SIG-M5 treated with dmso at 0.1 percent for 504 hours (cell line): Measurements from ENCODE around the gene DOCK8.

Source experiments
- DNase-seq: peaks from one replicate; lab custom pipeline; 2025; ENCODE audit not compliant: unreplicated experiment; lab: John Stamatoyannopoulos, UW

Gene DOCK8

GRCh38 chr9:304519-305185, 90.0 kb downstream of the DOCK8 start:
- no peak for DNase-seq

GRCh38 chr9:306907-307306, 92.2 kb downstream of the DOCK8 start:
- no peak for DNase-seq

DNA sequence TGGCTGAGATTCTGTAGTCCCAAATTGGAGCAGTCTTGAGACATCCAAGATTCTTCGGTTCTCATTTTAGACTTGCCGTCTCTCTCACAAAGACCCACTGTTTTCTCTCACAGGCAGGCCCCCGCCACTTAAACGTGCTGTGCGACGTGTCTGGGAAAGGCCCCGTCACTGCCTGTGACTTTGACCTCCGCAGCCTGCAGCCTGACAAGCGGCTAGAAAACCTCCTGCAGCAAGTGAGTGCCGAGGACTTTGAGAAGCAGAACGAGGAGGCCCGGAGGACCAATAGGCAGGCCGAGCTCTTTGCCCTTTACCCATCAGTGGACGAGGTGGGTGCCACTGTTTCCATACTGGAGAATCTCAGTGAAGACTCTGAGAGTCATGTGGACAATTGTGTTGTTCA, 97.2 kb downstream of the DOCK8 start:
- no peak for DNase-seq

DNA sequence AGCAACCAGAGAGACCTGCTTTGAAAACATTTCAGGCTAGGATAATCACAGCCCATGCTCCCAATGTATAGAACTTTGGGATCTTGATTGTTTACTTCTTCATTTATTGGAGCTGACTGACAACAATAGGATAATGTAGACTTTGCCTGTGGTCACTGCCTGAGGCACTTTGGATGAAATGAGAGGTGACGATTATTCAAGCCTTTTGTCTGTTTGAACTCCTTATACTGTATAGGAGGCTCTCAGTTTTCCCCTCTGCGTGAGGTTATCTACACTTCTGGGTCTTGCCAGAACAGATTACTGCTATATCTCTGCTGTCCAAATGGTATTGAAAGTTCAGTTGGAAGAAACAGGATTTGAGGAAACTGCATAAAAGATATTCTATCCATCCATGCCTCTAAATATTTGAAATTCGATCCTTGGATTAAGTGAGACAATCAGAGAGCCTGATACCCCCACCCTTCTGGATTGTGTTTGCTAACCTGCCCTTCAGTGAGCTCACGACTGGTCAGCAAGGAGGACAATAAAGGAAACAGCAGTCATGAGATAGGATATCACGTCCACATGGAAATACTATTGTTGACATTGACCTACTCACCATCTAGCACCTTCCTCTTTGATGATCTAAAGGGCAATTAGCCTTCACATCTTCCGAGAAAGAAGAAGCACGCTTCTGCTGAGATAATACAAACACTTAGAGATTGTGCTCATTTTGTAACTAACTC, 98.1 kb downstream of the DOCK8 start:
- DNase-seq: no peak

DNA sequence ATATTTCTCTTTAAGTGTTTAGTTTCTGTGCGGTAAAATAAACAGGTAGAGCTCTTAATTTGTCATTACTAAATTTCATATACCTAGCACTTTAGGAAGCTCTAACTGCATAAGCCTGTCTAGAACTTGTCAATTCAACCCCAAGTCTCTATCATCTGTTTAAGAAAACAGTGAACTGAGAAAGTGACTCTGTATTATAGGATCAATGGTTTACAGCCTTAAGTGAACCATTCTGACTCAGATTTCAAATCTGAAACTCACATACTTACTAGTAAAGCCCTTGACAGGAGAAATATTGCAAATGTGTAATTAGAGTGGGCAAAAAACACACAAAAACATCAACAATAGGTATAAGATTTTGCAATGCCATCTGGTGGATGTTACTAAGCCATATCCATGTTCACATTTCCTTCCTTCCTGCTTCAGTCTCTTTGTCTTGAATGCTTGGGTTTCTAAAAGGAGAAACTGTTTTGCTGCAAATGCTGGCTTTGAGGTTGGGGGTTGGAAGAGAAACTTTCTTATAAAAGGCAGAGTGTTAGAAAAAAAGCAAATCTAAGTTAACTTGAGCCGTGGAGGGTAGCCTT, 101.8 kb downstream of the DOCK8 start:
- DNase-seq: no peak

GRCh38 chr9:318646-319045, 104.0 kb downstream of the DOCK8 start:
- DNase-seq: no peak

DNA sequence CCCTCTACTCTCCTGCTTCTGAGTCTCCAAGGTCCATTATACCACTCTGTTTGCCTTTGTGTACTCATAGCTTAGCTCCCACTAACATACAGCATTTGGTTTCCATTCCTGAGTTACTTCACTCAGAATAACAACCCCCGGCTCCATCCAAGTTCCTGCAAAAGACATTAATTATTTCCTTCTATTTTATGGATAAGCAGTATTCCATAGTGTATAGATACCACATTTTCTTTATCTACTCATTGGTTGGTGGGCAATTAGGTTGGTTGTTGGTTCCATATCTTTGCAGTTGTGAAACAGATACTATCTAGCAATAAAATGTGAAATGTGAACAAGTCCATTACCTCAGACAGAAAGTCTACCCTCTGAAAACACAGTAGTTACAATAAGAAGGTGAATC, 110.3 kb downstream of the DOCK8 start:
- no peak for DNase-seq

DNA sequence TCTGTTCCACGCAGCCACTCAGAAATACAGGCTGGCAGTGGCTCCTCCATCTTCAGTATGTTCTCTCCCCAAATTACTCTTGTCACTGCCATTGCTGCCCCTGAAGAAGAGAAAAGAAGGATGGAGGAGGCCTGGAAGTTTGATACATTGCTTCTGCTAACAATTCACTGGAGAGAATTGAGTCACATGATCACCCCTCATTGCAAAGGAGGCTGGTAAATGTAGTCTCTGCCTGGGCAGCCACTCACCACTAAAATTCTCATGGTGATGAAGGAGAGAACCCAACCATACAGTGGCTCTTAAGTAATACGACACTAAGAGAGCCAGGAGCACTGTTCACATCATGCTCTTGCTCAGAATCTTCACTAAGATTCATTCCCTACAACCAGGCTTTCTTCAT, 112.0 kb downstream of the DOCK8 start:
- no peak for DNase-seq

- DNase-seq: no peak
Measured at GRCh38 chr9:328453-328852, 113.8 kb downstream of the DOCK8 start.

DNA sequence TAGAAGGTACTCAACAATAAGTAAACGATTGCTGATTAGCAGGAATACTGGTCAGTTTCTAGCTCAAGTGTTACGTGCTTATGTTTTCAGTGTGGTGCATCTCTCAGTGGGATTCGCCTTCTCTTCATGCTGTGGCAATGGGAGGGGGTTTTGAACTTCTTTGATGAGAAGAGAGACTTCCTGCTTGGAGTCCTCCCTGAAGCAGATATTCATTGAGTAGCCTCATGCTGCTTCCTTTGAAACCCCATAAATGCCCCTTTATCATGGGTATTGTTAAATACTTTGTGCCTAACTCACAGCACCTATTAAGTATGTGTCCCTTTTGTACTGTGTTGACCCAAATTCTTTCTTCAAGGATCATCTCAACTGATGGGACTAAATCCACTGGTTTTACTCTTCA, 116.5 kb downstream of the DOCK8 start:
- DNase-seq: no peak

GRCh38 chr9:335373-335772, 120.7 kb downstream of the DOCK8 start:
- DNase-seq: no peak

GRCh38 chr9:336039-336438, 121.4 kb downstream of the DOCK8 start:
- peak; percentile 31 for DNase-seq

DNA sequence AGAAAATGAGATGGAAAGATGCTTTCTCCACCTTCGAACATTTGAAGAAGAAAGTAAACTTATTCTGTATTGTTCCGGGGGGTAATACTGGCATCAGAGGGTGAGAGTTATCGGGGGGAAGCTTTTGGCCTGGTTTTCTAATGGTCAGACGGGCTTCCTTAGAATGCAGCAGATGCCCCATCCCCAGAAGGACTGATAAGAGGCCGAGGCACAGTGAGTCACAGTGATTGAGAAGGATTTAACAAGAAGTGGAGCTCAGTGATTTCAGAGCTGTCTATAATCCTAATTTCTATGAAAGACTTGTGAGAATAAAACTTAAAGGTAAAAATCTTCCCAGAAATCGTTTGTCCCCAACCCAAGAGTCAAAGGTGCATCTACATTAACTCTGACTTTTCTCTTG, 123.9 kb downstream of the DOCK8 start:
- no peak for DNase-seq

- DNase-seq: no peak
Measured at GRCh38 chr9:341634-342421, 127.2 kb downstream of the DOCK8 start.

DNA sequence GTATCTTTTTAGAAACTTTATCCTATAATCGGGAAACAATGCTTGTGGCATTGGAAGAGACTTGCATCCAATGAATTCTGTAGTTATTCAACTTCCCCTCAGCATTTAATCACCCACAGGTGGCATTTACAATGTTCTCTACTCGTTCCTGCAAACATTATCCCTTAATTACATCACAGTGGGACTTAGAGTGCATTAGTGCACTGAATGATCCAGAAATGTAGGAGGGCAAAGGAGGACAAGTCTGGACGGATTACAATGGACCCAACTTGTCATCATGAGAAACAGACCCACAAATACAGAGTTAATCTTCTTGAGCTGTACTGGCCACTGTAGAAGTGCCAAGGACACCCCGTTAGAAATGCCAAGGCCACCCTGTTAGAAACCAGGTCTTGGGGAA, 129.1 kb downstream of the DOCK8 start:
- no peak for DNase-seq

- no peak for DNase-seq
Measured at GRCh38 chr9:346111-346571, 131.5 kb downstream of the DOCK8 start.

DNA sequence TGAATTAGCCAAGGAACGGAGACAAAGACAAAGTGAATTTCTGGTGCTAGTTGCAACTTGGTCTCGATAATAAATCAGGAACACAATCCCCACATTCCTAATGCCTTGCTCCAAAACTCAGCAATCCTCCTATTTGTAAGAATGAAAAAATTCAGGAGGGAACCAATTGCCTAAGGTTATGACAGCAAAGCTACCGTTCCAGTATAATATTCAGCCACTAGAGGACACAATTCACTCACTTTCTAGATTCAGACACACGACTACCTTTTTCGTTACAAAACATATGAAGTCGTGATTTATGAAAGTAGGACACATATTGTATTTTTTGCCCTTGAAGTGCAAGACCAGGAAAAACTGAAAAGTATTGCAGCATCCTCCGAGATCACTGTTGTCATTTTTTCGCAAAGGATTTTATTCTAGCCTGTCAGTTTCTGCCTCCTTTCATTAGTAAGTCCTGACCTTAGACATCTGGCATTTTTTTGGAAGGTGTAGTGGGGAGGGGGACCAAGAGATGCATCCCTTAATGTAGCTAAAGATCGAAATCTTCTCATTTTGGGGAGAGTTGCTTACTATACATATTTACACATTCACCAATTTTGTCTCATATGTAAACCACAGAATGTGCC, 133.1 kb downstream of the DOCK8 start:
- DNase-seq: peak; percentile 36

- no peak for DNase-seq
Measured at GRCh38 chr9:350384-350783, 135.7 kb downstream of the DOCK8 start.

DNA sequence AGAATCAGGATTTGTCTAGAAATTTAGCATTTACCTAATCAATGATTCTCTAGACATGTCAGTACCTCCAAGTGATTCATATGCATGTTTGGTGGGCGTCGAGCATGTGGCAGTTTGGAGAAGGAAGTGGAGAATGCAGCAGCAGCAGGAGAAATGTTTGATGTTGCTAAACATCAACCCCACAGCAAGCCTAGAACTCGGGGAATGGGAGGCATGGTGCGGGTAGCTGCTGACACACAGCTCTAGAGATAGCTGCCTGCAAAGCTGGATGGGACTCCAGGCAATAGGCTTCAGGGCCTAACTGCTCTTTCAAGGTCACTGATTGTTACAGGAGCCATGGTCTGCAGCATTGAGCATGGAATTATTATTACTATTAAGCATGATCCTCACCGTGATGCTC, 137.3 kb downstream of the DOCK8 start:
- no peak for DNase-seq

DNA sequence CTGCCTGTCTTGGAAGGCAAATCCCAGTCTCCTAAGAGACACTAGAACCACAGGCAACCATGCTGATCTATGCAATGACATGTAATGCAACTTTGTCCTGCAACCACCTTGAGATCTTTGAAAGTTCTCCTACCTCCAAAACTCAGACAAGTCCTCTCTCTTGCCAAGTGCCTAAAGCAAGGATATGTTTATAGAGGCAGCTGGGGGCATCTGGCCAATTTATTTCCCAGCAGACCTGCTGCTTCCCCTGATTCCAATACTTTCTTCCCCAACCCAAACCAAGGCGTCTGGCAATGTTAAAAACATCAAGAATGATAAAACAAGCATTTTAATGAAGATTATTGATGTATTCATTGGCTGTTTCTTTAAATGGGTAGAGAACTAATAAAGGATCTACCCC, 138.4 kb downstream of the DOCK8 start:
- DNase-seq: no peak

GRCh38 chr9:354453-354852, 139.8 kb downstream of the DOCK8 start:
- DNase-seq: no peak
